ENCODE measurements around the gene C1orf167.

The C1orf167 gene

DNA sequence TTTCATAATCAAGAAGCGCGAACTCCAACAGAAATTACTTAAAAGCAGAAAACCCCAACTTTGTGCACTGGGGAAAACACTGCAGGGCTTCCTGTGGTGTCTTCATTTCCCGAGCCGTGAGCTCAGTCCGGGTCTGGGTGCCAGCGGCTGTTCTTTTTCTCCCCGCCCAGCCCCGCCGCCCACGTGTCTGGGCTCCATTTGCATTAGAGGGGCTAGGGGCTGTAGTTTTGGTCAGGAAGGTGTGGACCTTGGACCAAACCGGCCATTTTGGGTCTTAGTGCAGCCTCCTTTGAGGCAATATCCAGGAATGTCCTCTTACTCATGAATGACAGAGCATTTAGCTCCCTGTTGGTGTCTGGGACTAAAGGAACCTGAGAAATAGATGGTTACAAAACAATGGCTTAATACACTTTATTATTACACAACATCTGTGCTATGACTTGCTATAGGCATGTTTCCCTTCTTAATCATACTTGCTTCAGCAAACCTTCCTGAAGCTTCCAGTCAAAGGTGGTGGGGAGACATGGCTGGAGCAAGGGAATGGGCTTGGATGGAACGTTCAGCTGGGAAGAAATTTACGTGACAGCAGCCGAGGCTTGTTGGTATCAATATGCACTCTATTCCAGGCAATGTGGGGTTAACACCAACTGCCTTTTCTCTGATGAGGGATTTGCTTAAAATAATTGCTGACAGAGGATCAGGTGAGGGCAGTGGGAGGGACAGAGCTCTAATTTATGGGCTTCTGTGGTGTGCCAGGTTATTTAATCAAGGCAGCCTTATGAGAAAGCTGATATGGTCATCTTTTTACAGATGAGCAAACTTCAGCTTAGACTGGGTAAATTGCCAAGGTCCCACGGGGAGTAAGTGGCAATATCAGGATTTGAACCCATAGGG, 25.0 kb upstream of the C1orf167 start:
- peak overlapping the region; percentile 77 to 81 for H3K27ac ChIP-seq
- no peak for TF ChIP-seq CTCF (IDR thresholded peaks at IDR 0.05)
- peaks cover 0 to 33% (median 15%) of the 10 kb centered on the region in 4 donors for H3K4me1 ChIP-seq
- no peaks in the 10 kb centered on the region for H3K36me3 ChIP-seq
- peak; percentile 67 to 82 for DNase-seq
- H3K27me3 ChIP-seq: no peaks in the 10 kb centered on the region
- intact Hi-C loops (cut with DNase I; ENCODE audit: low total_unique reads): loop anchor here (5.0 kb wide), 1 partner anchor 70 kb away; the partner anchor contains the start of genes CLCN6 and MTHFR
- H3K9me3 ChIP-seq: no peaks in the 10 kb centered on the region
- H3K4me3 ChIP-seq: peak overlapping the region; percentile 68

GRCh38 chr1:11738096-11738495, 23.9 kb upstream of the C1orf167 start:
- no peaks in the 10 kb centered on the region for H3K36me3 ChIP-seq

GRCh38 chr1:11738783-11739182, 23.2 kb upstream of the C1orf167 start:
- no peak for DNase-seq
- TF ChIP-seq CTCF (IDR thresholded peaks at IDR 0.05): no peak
- Histone ChIP-seq H3K4me1 (peaks cover 0 to 31% (median 11%) of the 10 kb centered on the region in 4 donors), H3K9me3 (no peaks in the 10 kb centered on the region), H3K27ac (no peak overlapping the region), H3K4me3 (no peak overlapping the region), H3K27me3 (no peaks in the 10 kb centered on the region), H3K36me3 (no peaks in the 10 kb centered on the region)
- intact Hi-C loops (cut with DNase I; ENCODE audit: low total_unique reads): loop anchor here (5.0 kb wide), 1 partner anchor 69 kb away; the partner anchor contains the start of genes CLCN6 and MTHFR

More at GRCh38 chr1:11738096-11738495, 23.9 kb upstream of the C1orf167 start:
- DNase-seq: no peak
- H3K9me3 ChIP-seq: no peaks in the 10 kb centered on the region
- peaks cover 0 to 31% (median 11%) of the 10 kb centered on the region in 4 donors for H3K4me1 ChIP-seq
- intact Hi-C loops (cut with DNase I; ENCODE audit: low total_unique reads): loop anchor here (5.0 kb wide), 1 partner anchor 69 kb away; the partner anchor contains the start of genes CLCN6 and MTHFR
- H3K27ac ChIP-seq: peak overlapping the region in 1 of 2 donors; percentile 77
- H3K27me3 ChIP-seq: no peaks in the 10 kb centered on the region
- TF ChIP-seq CTCF (IDR thresholded peaks at IDR 0.05): no peak
- no peak overlapping the region for H3K4me3 ChIP-seq

DNA sequence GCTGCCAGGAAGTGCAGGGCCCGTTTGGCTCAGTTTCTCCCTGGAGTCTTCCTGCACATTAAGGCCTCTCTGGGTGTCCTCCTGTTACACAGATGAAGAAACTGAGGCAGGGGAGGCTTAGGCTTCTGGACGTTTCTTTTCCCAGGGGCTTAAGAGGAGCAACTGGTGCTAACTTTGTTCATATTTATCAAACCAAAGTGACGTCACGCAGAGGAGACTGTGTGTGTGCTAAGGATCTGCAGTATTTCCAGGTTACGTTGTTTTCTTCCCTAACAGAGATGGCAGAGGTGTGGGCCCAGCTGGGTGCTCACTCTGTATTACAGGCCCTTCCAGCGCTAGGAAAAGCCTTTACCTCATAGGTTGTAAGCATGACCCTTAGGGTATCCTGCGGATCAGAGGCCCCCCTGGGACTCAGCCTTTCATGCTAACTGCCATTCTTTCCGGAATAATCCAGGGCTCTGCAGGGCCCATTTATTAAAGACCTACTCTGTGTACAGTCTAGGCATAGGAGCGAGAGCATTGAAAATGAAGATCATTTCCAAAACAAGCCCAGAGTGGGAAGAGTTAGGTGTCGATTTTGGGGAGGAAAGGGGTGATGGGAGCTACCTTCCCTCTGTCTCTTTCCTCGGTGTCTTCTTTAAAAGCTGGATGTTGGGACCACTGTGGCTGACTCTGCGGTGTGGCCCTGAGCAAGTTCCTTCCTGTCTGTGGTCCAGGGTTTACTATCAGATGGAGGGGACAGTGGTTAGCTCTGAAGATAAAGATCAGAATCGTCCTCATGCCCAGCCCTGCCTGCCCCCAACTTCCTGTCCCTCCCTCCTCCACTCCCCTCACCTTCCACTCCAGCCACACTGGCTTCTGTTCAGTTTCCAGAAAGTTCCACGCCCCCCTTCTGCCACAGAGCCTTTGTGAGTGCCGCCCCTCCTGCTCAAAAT, 21.5 kb upstream of the C1orf167 start:
- Histone ChIP-seq H3K27me3 (no peaks in the 10 kb centered on the region), H3K36me3 (peaks cover 0 to 4% (median 0%) of the 10 kb centered on the region in 3 donors), H3K9me3 (no peaks in the 10 kb centered on the region), H3K4me3 (no peak overlapping the region), H3K27ac (no peak overlapping the region), H3K4me1 (peaks cover 0 to 31% (median 10%) of the 10 kb centered on the region in 4 donors)
- no peak for DNase-seq
- TF ChIP-seq CTCF (IDR thresholded peaks at IDR 0.05): no peak
- intact Hi-C loops (cut with DNase I; ENCODE audit: low total_unique reads): no loop called here

GRCh38 chr1:11741482-11741881, 20.5 kb upstream of the C1orf167 start:
- TF ChIP-seq CTCF (IDR thresholded peaks at IDR 0.05): no peak
- intact Hi-C loops (cut with DNase I; ENCODE audit: low total_unique reads): no loop called here
- H3K27me3 ChIP-seq: no peaks in the 10 kb centered on the region
- H3K9me3 ChIP-seq: no peaks in the 10 kb centered on the region
- peaks cover 0 to 13% (median 6%) of the 10 kb centered on the region in 3 donors for H3K36me3 ChIP-seq
- H3K4me3 ChIP-seq: no peak overlapping the region
- H3K4me1 ChIP-seq: peaks cover 0 to 31% (median 9%) of the 10 kb centered on the region in 4 donors
- no peak overlapping the region for H3K27ac ChIP-seq
- DNase-seq: no peak
